HG03196 (cell line): ENCODE data around the gene WHAMM.
"Not testable (repeated sequence)": the region's sequence is repeated elsewhere in the genome, so short reads cannot be mapped to it uniquely, and the experiment has no call there.

ENCODE experiments used
- ATAC-seq: cut with Tn5 transposase; IDR thresholded peaks from one replicate; pipeline ENCODE4 v1.9.1; 2021; ENCODE audit not compliant: unreplicated experiment

WHAMM gene

GRCh38 chr15:82803793-82804574 is 5.4 kb upstream of the WHAMM start:
- no peak for ATAC-seq

GRCh38 chr15:82804575-82804949 is 4.9 kb upstream of the WHAMM start:
- no peak for ATAC-seq

GRCh38 chr15:82805994-82806406 is 3.4 kb upstream of the WHAMM start, which contains the start of gene FSD2:
FSD2 (minus strand) TSS chr15:82806069; CDS start chr15:82787390, 18,679 bp downstream.
- peak; percentile 64 for ATAC-seq

DNA sequence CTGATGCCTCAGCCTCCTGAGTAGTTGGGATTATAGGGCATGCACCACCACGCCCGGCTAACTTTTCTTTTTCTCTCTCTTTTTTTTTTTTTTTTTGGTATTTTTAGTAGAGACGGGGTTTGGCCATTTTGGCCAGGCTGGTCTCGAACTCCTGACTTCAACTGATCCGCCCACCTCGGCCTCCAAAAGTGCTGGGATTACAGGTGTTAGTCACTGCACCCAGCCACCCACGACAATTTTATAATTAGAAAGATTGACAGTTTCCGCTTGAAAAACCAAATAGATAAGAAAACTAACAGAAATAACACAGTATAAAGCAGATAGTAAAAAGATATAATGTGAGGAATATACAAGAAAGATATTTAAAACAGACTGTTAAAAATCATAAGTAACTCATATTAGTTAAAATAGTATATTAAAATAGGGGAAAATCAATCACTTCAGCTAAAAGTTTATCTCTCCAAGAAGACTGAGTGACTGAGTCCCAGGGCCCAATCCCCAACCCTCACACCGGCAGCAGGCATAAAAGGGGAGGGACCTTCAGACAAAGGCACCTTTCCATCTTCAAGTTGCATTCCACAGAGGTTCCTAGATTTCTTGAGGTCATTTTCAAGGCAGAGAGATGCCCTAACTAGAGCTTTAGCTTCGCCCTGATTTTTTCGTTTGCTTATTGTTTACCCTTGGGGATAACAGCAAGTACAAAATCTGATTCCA is 1.4 kb upstream of the WHAMM start:
- ATAC-seq = no peak

- ATAC-seq = no peak
These were observed 790 bp upstream of the WHAMM start for GRCh38 chr15:82808634-82809041.

DNA sequence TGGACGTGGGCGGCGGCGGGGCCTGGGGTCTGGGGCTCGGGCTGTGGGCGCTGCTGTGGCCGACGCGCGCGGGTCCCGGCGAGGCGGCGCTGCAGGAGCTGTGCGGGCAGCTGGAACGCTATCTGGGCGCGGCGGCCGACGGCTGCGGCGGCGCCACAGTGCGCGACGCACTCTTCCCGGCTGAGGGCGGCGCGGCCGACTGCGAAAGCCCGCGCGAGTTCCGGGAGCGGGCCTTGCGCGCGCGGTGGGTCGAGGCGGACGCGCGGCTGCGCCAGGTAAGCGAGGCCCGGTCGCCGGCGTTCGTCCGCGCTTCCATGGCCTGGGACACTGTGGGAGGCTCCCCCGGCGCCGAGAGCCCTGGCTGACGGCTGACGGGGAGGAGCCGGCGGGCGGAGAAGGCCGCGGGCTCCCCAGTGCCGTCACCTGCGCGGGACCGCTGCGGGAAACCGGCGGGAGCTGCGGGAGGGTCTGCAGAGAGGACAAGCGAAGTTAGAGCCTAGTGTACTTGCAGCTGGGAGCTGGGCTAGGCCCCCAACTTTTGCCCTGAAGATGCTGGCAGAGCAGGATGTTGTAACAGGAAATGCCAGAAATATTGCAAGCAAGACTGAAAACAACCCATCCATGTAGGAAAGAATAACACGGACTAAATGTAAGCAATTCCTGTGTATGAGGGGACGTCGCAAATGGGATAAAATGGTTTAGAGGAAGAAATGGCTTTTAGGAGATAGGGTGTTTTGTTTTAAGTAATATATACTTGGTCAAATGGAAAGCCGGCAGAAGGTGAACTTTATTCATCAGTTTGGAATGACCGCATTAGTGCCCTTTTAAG is 847 bp downstream of the WHAMM start:
- peak; percentile 7 for ATAC-seq

DNA sequence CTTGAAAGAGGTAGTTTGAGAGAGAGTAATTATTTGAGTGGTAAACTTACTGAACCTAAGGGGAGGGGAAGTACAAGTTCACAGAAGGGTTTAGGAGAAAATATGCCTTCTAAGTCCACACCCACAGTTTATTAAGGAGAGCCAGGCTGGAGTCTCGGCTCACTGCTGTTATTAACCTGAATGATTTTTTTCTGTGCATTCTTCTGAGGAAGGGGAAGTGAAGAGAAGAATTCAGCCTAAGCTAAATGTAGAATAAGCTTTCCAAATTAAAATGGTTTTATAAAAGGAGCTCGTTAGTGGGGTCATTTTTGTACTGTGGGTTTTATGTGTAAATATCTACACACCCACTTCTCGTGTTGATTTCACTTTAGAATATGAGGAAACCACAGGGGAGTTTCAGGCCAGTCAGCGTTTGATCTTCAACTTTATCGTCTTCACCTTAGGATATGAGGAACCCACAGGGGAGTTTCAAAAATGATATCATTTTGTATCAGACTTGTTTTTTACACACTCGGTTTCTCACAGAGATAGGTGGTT is 1.5 kb downstream of the WHAMM start:
- ATAC-seq = no peak

DNA sequence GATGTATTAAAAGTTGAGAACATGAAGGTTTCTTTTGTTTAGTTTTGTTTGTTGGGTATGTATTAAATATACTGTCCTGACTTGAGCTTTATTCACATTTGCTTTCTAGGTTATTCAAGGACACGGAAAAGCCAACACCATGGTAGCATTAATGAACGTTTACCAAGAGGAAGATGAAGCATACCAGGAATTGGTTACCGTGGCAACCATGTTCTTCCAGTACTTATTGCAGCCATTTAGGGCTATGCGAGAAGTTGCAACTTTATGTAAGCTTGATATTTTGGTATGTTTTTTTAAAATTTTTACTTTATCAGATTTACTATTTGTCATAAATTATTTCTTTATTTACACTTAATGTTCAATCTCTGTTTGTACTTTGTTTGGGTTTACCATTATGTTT is 3.6 kb downstream of the WHAMM start:
- no peak for ATAC-seq

DNA sequence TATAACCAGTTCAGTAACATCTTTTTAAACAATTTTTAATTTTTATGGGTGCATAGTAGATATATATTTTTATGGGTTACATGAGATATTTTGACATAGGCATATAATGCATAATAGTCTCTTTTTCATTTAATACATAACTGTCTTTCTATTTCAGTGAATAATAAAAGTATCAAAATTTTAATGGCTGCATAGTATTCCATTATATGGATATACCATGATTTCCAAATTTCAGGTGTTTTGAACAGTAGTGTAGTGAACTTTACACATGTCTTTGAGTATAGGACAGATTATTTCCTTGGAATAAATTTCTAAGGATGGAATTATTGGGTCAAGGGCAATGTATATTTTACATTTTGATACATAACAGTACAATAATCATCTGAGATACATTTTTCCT is 10.7 kb downstream of the WHAMM start:
- no peak for ATAC-seq

DNA sequence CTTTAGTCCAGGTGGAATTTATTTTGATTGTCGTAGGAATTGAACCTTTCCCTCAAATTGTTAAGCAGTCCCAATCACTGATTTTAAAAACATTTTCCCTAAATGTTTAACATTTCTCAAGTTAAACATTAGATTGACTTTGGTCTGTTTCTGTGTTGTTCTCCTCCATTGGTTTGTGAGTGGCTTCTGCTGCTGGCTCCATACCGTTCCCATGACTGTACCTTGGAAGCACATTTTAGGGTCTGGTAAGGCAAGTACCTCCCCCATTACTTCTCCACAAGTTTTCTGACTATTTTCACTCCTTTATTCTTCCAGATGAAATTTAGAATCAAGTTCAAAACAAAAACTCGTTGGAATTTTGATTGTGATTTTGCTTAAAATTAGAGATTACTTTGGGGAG is 12.0 kb downstream of the WHAMM start:
- not testable (repeated sequence) for ATAC-seq

- ATAC-seq = not testable (repeated sequence)
These were observed 12.4 kb downstream of the WHAMM start for GRCh38 chr15:82821851-82822250.

GRCh38 chr15:82823049-82823448 is 13.6 kb downstream of the WHAMM start:
- no peak for ATAC-seq

DNA sequence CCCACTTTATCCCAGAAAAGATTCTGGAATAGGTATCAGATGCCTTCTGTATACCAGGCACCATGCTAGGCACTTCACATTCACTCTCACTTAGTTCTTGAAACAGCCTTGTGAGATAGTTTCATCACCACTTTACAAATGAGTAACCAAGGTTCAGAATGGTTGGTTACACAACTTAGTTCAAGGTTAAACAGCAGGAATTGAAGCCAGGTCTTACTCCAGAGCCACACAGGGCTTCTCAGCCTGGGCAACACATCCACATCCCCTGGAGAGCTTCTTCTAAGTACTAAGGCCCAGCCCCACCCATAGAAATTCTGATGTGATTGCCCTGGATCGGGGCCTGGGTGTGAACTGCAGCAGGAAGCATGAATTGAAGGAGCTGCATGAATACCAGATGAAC is 18.6 kb downstream of the WHAMM start:
- ATAC-seq = no peak

DNA sequence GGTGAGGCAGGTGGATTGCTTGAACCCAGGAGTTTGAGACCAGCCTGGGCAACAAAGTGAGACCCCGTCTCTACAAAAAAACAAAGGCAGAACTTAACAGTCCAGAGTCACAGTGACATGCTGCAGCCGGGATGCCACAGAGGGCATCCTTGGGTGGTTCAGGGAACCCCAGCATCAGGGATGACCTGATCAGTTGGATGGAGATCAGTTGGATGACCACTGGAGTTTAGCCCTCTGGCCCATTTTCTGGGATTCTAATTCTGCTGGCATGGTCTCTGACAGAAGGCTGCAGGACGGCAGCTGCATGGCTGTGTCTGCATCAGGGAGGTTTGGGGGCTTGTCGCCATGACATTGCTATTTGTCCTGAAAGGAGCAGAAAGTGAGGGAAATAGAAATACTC is 19.8 kb downstream of the WHAMM start:
- ATAC-seq = no peak

DNA sequence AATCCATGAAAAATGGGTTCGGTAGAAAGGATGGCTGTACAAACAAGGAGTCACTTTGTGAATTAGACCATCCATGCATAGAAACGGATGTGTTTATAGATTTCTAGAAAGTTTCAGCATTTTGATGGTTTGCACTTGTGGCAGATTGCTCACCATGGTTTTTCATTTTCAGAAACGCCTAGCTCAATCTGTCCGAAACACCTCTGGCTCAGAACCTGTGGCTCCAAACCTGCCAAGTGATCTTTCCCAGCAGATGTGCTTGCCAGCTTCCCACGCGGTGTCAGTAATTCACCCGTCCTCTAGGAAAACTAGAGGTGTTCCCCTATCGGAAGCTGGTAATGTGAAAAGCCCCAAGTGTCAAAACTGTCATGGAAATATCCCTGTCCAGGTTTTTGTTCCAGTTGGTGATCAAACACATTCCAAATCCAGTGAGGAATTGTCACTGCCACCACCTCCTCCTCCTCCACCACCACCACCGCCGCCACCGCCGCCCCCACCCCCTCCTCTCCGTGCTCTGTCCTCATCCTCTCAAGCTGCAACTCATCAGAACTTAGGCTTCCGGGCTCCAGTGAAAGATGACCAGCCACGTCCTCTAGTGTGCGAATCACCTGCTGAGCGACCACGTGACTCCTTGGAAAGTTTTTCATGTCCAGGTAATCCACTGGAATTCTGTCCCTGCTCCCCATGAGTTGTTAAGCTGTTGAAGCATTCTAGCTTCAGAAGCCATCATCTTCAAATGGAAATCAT is 21.2 kb downstream of the WHAMM start:
- no peak for ATAC-seq

DNA sequence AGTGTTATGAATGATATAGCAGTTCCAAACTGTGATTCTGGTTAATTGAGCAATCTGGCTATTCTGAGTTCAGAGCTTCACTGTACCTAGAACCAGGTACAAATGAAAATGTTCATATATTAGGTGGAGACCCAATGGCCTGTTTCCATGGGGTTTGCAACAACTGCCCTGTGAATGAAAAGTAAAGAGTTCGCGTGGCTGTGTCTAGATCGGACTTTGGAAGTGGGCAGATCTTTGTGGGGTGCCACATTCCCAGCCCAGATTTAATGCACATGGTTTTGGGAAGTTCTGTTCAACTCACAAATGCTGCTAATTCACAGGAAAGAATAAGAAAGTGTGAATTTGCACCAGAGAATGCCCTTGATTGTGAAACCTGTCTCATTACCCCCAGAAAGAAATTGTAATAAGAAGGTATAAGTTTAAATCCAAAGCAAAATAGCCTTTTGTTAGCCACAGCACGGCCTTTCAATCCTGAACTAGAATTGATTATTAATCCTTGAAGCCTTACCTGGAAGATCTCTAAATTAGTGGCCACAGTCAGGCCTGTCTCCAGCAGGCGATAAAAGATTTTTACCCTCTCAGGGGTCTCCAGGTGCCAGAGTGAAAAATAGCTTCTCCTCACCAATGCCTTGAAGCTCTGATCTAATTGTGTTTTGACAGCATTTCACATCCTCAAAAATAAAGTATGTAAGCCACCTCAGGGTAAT is 22.6 kb downstream of the WHAMM start:
- no peak for ATAC-seq

- ATAC-seq = peak; percentile 89
These were observed 23.4 kb downstream of the WHAMM start for GRCh38 chr15:82832601-82833361.

DNA sequence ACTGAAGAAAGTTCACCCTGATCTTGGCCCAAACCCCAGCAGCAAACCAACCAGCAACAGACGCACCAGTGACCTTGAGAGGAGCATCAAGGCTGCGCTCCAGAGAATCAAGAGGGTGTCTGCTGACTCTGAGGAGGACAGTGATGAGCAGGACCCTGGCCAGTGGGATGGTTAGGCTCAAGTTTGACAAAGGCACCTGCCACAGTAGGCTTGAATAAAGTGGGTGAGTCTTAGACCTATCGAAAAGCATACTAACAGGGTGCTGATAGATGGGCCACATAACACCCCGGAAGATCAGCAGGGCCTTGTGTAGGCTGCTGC is 23.9 kb downstream of the WHAMM start:
- no peak for ATAC-seq

DNA sequence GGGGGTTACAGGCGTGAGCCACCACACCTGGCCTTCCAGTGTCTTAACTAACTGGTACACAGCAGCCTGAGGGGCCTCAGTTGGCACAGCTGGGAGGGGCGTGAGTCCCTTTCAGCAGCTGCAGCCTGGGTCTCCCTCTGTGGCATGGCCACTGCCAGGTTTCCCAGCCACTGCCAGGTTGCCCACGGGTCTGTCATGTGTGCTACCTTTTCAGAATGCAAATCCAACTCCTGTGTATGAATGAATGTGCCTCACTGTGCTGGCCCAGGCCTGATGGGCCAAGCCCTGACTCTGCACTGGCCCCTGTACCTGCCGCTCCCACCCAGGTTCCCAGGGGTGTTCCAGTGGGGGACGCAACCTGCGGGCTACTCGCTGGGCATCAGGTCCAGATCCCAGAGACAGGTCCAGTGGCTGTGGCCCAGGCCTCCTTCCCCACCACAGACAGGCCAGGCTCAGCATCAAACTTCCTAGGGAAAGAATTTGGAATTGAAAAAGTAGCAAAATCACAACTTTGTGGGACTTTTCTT is 26.0 kb downstream of the WHAMM start:
- no peak for ATAC-seq
